Measurements from ENCODE around the gene EMC7. TPM values are rescaled to one million over a fixed set of nuclear protein-coding genes. Genes with fewer than 3 reads are reported as not detected.
A peak's percentile ranks its signal among the peaks of the same experiment; 100 is the strongest.

Gene EMC7
- total RNA-seq, 1 donor from 2014 or later: 29.8 TPM

- Mint-ChIP-seq H3K27ac (ENCODE audit: unreplicated experiment) (no peak overlapping the region), H3K4me3 (no peak overlapping the region), H3K27me3 (ENCODE audit: low read depth) (peaks cover 18% of the 10 kb centered on the region), H3K4me1 (no peaks in the 10 kb centered on the region), H3K36me3 (ENCODE audit: low read depth) (no peaks in the 10 kb centered on the region), H3K9me3 (no peaks in the 10 kb centered on the region)
- TF ChIP-seq CTCF (conservative IDR thresholded peaks at IDR 0.05): no peak
- no peak for DNase-seq (ENCODE audit: low read depth, low spot score)
These were observed 15.0 kb upstream of the EMC7 start for GRCh38 chr15:34116620-34117019.

GRCh38 chr15:34114739-34115138 lies 13.1 kb upstream of the EMC7 start:
- Mint-ChIP-seq H3K36me3 (ENCODE audit: low read depth) (no peaks in the 10 kb centered on the region), H3K27ac (ENCODE audit: unreplicated experiment) (no peak overlapping the region), H3K27me3 (ENCODE audit: low read depth) (peaks cover 15% of the 10 kb centered on the region), H3K4me1 (no peaks in the 10 kb centered on the region), H3K9me3 (no peaks in the 10 kb centered on the region), H3K4me3 (no peak overlapping the region)
- DNase-seq (ENCODE audit: low read depth, low spot score): no peak
- TF ChIP-seq CTCF (conservative IDR thresholded peaks at IDR 0.05): no peak

GRCh38 chr15:34114215-34114614 lies 12.6 kb upstream of the EMC7 start:
- no peak for TF ChIP-seq CTCF (conservative IDR thresholded peaks at IDR 0.05)
- H3K27me3 Mint-ChIP-seq (ENCODE audit: low read depth): peaks cover 15% of the 10 kb centered on the region
- H3K4me3 Mint-ChIP-seq: no peak overlapping the region
- H3K36me3 Mint-ChIP-seq (ENCODE audit: low read depth): no peaks in the 10 kb centered on the region
- no peaks in the 10 kb centered on the region for H3K9me3 Mint-ChIP-seq
- no peak overlapping the region for H3K27ac Mint-ChIP-seq (ENCODE audit: unreplicated experiment)
- no peak for DNase-seq (ENCODE audit: low read depth, low spot score)
- H3K4me1 Mint-ChIP-seq: no peaks in the 10 kb centered on the region

GRCh38 chr15:34111488-34111887 lies 9.8 kb upstream of the EMC7 start:
- H3K4me3 Mint-ChIP-seq: no peak overlapping the region
- no peaks in the 10 kb centered on the region for H3K9me3 Mint-ChIP-seq
- no peak for DNase-seq (ENCODE audit: low read depth, low spot score)
- no peak for TF ChIP-seq CTCF (conservative IDR thresholded peaks at IDR 0.05)
- H3K27me3 Mint-ChIP-seq (ENCODE audit: low read depth): peaks cover 11% of the 10 kb centered on the region
- no peaks in the 10 kb centered on the region for H3K36me3 Mint-ChIP-seq (ENCODE audit: low read depth)
- H3K4me1 Mint-ChIP-seq: no peaks in the 10 kb centered on the region
- no peak overlapping the region for H3K27ac Mint-ChIP-seq (ENCODE audit: unreplicated experiment)

GRCh38 chr15:34109797-34110663 lies 8.4 kb upstream of the EMC7 start:
- Mint-ChIP-seq H3K27me3 (ENCODE audit: low read depth) (peaks cover 11% of the 10 kb centered on the region), H3K4me1 (no peaks in the 10 kb centered on the region), H3K27ac (ENCODE audit: unreplicated experiment) (no peak overlapping the region), H3K4me3 (peak overlapping the region; percentile 0), H3K9me3 (no peaks in the 10 kb centered on the region), H3K36me3 (ENCODE audit: low read depth) (no peaks in the 10 kb centered on the region)
- no peak for DNase-seq (ENCODE audit: low read depth, low spot score)
- TF ChIP-seq CTCF (conservative IDR thresholded peaks at IDR 0.05): peak; percentile 81

All from neural crest cell (in vitro differentiated cells).